ENCODE data around the gene KIAA0753.

Gene KIAA0753

DNA sequence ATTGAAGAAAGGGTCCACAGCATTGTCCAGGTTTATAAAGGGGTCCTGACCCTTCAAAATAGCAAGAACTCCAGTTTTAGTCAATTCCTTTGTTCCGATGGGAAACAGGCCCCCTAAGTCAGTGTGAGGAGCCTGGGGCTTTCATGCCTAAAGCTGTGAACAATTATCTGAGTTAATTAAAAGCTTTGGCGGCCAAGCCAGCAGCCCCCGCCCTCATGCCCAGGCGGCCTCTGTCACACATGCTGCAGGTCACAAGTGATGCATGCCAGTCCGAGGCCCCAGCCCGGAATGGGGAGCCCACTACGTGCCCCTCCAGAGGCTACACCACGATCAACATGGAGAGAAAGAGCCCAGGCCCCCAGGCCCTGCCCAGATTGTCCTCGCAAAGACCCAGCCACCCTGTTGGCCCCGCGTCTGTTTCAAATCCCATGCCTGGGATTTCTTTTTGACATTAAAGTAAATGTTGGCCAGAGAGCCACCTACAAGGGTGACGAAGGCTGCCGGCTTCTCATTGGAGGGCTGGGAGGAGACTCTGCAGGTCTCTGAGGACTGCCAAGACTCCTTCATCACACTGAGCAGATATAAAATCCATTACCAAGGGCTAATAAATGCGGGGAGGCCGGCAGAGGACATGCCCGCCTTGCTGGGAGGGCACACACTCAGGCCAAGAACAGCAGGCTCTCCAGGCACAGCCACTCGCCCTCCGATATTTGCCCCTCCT, 69.6 kb downstream of the KIAA0753 start:
- Mint-ChIP-seq H3K4me1 (peaks cover 11% of the 10 kb centered on the region), H3K36me3 (no peaks in the 10 kb centered on the region), H3K4me3 (no peak overlapping the region), H3K27ac (no peak overlapping the region), H3K9me3 (no peaks in the 10 kb centered on the region), H3K27me3 (peaks cover 7% of the 10 kb centered on the region)
- DNase-seq: no peak
- CTCF ChIA-PET: no interaction called here

GRCh38 chr17:6569370-6570285, 70.9 kb downstream of the KIAA0753 start:
- no peak overlapping the region for H3K4me3 Mint-ChIP-seq
- CTCF ChIA-PET: no interaction called here
- H3K27me3 Mint-ChIP-seq: peaks cover 7% of the 10 kb centered on the region
- no peak for DNase-seq
- no peaks in the 10 kb centered on the region for H3K36me3 Mint-ChIP-seq
- H3K9me3 Mint-ChIP-seq: no peaks in the 10 kb centered on the region
- no peak overlapping the region for H3K27ac Mint-ChIP-seq
- no peaks in the 10 kb centered on the region for H3K4me1 Mint-ChIP-seq

GRCh38 chr17:6568184-6568758, 72.2 kb downstream of the KIAA0753 start:
- Mint-ChIP-seq H3K27me3 (peaks cover 12% of the 10 kb centered on the region), H3K4me3 (no peak overlapping the region), H3K9me3 (no peaks in the 10 kb centered on the region), H3K36me3 (no peaks in the 10 kb centered on the region), H3K27ac (no peak overlapping the region), H3K4me1 (no peaks in the 10 kb centered on the region)
- no peak for DNase-seq
- CTCF ChIA-PET: no interaction called here

- H3K4me3 Mint-ChIP-seq: no peak overlapping the region
- H3K4me1 Mint-ChIP-seq: no peaks in the 10 kb centered on the region
- CTCF ChIA-PET: no interaction called here
- DNase-seq: no peak
- H3K27ac Mint-ChIP-seq: no peak overlapping the region
- no peaks in the 10 kb centered on the region for H3K36me3 Mint-ChIP-seq
- H3K9me3 Mint-ChIP-seq: no peaks in the 10 kb centered on the region
- H3K27me3 Mint-ChIP-seq: peaks cover 12% of the 10 kb centered on the region
Observed at GRCh38 chr17:6567528-6568183, 72.9 kb downstream of the KIAA0753 start.

GRCh38 chr17:6561446-6561845, 79.1 kb downstream of the KIAA0753 start:
- Mint-ChIP-seq H3K36me3 (no peaks in the 10 kb centered on the region), H3K4me3 (no peak overlapping the region), H3K4me1 (no peaks in the 10 kb centered on the region), H3K27me3 (peaks cover 61% of the 10 kb centered on the region), H3K27ac (no peak overlapping the region), H3K9me3 (no peaks in the 10 kb centered on the region)
- DNase-seq: no peak
- CTCF ChIA-PET: no interaction called here

DNA sequence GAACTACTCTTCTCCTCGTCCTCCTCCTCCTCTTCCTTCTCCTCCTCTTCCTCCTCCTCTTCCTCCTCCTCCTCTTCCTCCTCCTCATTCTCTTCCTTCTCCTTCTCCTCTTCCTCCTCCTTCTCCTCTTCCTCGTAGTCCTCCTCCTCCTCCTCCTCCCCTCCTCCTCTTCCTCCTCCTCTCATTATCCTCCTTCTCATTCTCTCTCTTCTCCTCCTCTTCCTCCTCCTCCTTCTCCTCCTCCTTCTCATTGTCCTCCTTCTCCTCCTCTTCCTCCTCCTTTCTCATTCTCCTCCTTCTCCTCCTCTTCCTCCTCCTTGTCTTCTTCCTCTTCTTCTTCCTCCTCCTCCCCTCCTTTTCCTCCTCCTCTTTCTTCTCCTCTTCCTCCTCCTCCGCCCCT, 80.0 kb downstream of the KIAA0753 start:
- no peaks in the 10 kb centered on the region for H3K36me3 Mint-ChIP-seq
- peaks cover under 1% of the 10 kb centered on the region for H3K4me1 Mint-ChIP-seq
- no peaks in the 10 kb centered on the region for H3K9me3 Mint-ChIP-seq
- H3K27me3 Mint-ChIP-seq: peaks cover 67% of the 10 kb centered on the region
- no peak overlapping the region for H3K4me3 Mint-ChIP-seq
- CTCF ChIA-PET: no interaction called here
- no peak overlapping the region for H3K27ac Mint-ChIP-seq
- DNase-seq: no peak

GRCh38 chr17:6559753-6560215, 80.7 kb downstream of the KIAA0753 start:
- Mint-ChIP-seq H3K4me1 (peaks cover 6% of the 10 kb centered on the region), H3K9me3 (no peaks in the 10 kb centered on the region), H3K36me3 (peaks cover 2% of the 10 kb centered on the region), H3K27me3 (peaks cover 74% of the 10 kb centered on the region), H3K4me3 (no peak overlapping the region), H3K27ac (no peak overlapping the region)
- no peak for DNase-seq
- CTCF ChIA-PET: no interaction called here

DNA sequence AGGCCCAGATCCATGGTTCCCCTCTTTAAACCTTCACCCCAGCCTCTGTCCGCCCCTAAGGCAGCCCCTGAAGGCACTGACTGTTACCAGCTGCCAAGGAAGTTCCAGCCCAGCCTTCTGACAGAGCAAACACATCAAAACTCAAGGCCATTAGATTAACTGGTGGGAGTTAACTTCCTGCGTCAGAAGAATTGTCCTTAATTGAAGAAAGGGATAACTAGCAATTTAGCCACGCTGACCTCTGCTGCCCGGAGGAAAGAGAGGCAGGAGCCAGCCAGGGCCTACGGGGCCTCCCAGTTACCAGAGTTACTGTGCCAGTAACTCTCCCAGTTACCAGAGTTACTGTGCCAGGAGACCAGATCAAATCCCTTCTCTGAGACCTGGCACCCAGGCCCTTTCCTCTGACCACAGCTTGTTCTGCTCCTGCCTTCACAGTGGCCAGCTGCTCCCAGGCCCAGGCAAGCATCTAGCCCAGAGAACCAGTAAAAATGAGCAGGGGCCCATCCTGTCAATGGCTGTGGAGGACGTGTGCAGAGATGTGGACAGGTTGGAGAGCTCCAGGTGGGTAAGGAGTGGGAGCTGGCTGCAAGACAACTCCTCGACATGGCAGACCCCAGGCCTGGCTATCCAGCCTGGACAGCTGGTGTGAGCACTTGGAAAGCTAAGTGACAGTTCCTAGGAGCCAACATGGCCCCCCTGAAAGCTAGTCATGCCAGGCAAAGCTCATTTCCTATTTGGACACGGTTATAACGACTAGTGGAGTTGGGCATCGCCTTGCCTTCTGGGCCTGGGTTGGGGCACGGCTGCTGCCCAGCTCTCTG, 81.4 kb downstream of the KIAA0753 start:
- H3K9me3 Mint-ChIP-seq: no peaks in the 10 kb centered on the region
- peaks cover 78% of the 10 kb centered on the region for H3K27me3 Mint-ChIP-seq
- DNase-seq: no peak
- peaks cover 2% of the 10 kb centered on the region for H3K36me3 Mint-ChIP-seq
- H3K4me1 Mint-ChIP-seq: peaks cover 7% of the 10 kb centered on the region
- H3K27ac Mint-ChIP-seq: no peak overlapping the region
- no peak overlapping the region for H3K4me3 Mint-ChIP-seq
- CTCF ChIA-PET: no interaction called here

- H3K27me3 Mint-ChIP-seq: peaks cover 84% of the 10 kb centered on the region
- H3K4me1 Mint-ChIP-seq: peaks cover 7% of the 10 kb centered on the region
- no peak for DNase-seq
- CTCF ChIA-PET: interaction anchor here (0.6 kb wide), 1 partner anchor 364 kb away, joined by 3 read pairs; no protein-coding TSS in a partner anchor
- no peaks in the 10 kb centered on the region for H3K9me3 Mint-ChIP-seq
- peaks cover 2% of the 10 kb centered on the region for H3K36me3 Mint-ChIP-seq
- H3K4me3 Mint-ChIP-seq: no peak overlapping the region
- no peak overlapping the region for H3K27ac Mint-ChIP-seq
Observed at GRCh38 chr17:6558276-6558675, 82.2 kb downstream of the KIAA0753 start.

GRCh38 chr17:6557040-6557438, 83.5 kb downstream of the KIAA0753 start:
- Mint-ChIP-seq H3K4me3 (peak overlapping the region; percentile 33), H3K27ac (no peak overlapping the region), H3K9me3 (no peaks in the 10 kb centered on the region), H3K36me3 (peaks cover 2% of the 10 kb centered on the region), H3K27me3 (peaks cover 93% of the 10 kb centered on the region), H3K4me1 (peaks cover 7% of the 10 kb centered on the region)
- CTCF ChIA-PET: no interaction called here
- DNase-seq: no peak

DNA sequence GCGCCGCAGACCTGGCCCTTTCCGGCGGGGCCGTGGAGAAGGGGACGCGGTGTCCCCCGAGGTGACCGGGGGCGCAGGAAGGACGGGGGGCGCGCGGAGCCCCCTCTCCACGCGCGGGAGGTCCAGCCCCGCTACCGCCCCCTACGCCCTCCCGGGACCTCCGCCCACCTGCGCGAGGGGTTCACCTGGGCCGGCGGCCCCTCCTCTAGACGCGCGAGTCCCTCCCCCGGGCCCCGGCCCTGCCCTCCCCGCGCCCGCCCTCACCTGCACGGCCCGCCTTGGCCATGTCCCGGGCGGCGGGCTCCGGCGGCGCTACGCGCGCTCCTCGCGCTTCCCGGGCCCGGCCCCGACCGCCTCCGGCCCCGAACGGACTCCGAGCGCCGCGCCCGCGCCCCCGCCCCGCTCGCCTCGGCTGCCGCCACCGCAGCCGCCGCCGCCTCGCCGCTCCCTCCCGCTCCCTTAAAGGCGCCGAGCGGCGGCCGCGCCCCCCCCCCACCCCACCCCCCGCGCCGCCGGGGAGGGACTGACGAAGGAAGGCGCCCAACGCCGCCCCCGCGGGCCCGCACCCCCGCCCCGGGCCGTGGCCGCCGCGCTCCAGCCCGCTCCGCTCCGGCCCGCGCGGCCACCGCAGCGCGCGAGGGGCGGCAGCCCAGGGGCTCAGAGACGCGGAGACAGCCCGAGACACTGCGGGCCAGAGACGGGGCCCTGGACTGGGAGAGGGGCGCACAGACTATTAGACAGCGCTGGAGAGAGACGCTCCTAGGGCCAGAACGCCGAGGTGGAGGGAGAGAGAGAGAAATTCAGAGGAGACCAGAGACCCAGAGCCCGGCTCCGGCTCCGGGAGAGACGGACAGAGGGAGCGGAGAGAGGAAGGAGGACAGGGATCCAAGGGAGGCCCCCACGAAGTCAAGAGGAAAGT, 84.1 kb downstream of the KIAA0753 start, which contains the start of gene PITPNM3:
Gene PITPNM3 (minus strand): TSS at position 435 of the 919 bp plus-strand sequence. CDS start 149 bp downstream, at position 286.
- CTCF ChIA-PET: no interaction called here
- no peak within 1 kb of the TSS for H3K27ac Mint-ChIP-seq
- peaks cover 7% of the 10 kb centered on the region for H3K4me1 Mint-ChIP-seq
- H3K36me3 Mint-ChIP-seq: peaks cover 2% of the 10 kb centered on the region
- H3K9me3 Mint-ChIP-seq: no peaks in the 10 kb centered on the region
- no peak for DNase-seq
- peak within 1 kb of the TSS; percentile 47 for H3K4me3 Mint-ChIP-seq
- H3K27me3 Mint-ChIP-seq: peaks cover 91% of the 10 kb centered on the region

GRCh38 chr17:6555331-6556120, 85.0 kb downstream of the KIAA0753 start:
- no peak overlapping the region for H3K27ac Mint-ChIP-seq
- H3K36me3 Mint-ChIP-seq: peaks cover 2% of the 10 kb centered on the region
- no peaks in the 10 kb centered on the region for H3K9me3 Mint-ChIP-seq
- peaks cover 87% of the 10 kb centered on the region for H3K27me3 Mint-ChIP-seq
- peaks cover 7% of the 10 kb centered on the region for H3K4me1 Mint-ChIP-seq
- no peak for DNase-seq
- H3K4me3 Mint-ChIP-seq: peak overlapping the region; percentile 47
- CTCF ChIA-PET: interaction anchor here (1.2 kb wide), 1 partner anchor 82 kb away, joined by 4 read pairs; no protein-coding TSS in a partner anchor

Measured in activated naive CD4-positive, alpha-beta T cell treated with anti-CD3 and anti-CD28 coated beads, Interleukin-2, amount 10 ng/mL, durations not matched to agents 7 days and 5 days (primary cell).